ENCODE measurements around the gene INSM2. TPM values are rescaled to one million over a fixed set of nuclear protein-coding genes. Genes with fewer than 3 reads are reported as not detected.

Gene INSM2
- total RNA-seq, 1 donor from 2014 or later = 1.7 TPM

DNA sequence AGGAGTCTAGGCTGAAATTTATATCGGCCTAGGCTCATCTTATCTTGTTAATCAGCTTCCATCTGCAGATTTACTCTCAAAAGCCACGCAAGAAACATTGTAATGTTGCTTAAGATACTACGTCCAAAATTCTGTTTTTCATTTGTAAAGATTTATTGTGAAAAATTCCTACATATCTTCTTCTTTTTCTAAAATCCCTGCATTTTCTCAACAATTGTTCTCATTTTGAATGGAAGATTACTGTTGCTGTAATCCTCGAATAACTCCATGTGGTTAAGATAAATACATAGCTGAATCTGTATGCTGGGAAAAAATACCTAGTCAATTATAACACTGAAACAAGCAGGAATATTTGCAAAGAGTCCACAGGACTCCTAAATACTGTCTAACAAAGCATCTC, 15.6 kb downstream of the INSM2 start:
- DNase-seq (ENCODE audit: low spot score) = no peak

DNA sequence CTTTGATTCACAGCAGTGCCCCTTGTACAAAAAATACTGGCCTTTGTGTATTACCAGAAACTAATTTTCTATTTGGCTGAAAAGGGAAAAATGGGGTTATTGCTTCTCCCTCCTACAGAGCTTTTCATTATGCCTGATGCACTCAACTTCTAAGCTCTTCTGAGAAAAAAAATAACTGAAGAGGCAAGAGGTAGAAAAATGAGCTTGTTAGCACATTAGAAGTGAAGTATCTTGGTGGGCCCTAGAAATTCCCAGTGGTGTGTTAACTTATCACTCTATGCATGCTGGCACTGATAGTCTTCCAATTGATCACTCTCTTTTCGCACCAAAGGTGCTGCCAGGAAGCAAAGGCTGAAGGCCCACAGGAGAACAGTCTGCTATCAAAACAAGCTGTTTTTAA, 17.1 kb downstream of the INSM2 start:
- no peak for DNase-seq (ENCODE audit: low spot score)

DNA sequence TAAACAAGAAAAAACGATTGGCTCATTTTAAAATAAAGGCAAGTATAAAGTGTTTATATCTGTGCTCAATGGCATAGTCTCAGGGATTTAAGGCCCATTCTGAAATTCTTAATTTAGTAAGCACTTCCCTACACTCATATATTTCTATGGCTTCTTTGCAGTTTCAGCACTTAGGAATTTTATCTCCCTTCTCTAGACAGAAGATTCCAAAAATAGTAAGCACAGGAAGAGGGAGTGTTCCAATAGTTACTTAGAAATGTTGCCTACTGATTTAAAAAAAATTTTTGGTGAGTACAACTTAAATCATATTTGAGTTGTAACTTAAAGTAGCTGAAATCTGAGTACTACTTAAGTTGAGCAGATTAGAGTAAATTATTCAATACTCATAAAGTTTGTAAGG, 19.8 kb downstream of the INSM2 start:
- peak; percentile 4 for DNase-seq (ENCODE audit: low spot score)

DNA sequence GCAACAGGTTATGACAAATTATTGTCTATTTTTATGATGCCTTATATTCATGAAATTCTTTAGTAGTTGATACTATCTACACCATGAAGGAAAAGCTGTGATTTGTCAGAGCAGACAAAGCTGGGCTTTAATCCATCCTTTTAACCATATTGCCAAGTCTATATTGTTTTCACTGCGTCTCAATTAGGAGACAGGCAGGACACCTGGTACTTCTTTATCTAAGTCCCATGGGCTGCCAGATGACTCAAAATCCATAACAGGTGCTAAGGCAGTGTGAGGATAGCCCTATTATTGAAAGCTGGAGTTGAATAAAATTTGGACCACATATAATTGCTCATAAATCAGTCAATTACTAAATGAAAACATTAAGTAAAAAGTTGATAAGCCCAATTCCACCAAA, 22.6 kb downstream of the INSM2 start:
- no peak for DNase-seq (ENCODE audit: low spot score)

DNA sequence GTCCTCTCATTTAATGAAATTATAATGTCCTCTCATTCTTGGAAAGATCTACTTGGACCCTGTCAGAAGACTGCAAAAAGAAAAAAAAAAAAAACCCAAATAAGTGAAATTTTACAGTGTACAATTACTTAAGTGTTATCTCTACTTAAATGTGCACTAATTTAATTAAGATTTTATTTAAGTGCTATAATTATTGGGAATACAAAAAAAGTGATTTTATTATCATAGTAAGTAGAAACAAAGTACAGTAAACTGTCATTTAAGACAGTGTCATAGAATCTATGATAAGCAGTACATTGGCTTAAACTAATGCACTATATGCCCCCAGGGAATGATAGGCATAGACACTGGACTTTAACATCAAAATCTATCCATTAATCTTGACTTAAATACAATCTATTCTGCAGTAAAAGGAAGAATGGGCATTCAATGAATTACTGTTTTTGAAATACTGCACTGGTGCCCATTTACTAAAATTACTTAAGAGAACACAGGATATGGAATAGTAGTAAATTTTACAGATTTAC, 23.3 kb downstream of the INSM2 start:
- DNase-seq (ENCODE audit: low spot score) = no peak

DNA sequence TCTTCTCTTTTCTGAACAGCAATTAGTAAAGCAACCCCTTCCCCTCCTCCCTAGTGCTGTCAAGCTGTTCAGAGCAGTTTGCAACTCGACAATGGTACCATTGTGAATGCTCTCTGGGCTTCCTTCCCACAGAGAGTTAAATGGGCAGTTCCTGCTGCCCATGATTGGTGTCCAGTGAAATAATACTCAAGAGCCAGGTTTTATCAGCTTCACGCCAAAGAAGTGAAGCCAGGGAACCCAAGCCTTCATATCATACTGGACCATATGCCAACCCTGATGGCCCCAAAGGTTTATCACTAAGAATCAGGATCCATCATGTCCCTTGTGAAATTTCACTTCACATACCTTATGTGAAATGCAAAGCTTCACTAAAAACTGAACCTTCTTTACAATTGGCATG, 24.7 kb downstream of the INSM2 start:
- no peak for DNase-seq (ENCODE audit: low spot score)

DNA sequence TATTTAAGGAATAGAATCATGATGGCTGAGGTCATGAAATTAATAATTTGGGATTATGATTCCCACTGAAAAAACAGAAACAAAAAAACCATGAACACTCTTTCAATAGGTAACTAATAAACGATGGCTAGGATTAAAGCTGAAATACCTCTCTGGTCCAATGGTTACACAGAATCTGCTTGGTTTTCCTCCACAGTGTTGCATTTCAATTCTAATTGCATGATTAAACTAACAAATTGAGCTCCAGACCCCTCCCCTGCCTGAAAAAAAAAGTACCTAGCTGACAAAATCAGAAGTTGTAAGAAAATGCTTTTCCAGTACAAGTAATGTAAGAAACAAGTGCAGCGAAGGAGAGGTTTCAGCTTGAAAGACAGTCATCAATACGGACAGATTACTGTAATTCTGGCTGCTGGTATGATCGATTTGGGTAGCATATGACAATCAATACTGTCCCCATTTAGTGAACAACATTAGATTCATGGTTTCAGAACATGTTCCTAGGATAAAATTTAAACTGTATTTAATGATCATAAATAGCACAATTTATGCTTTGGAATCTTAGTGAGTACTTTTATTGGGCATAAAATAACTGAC, 32.0 kb downstream of the INSM2 start:
- DNase-seq (ENCODE audit: low spot score) = no peak

DNA sequence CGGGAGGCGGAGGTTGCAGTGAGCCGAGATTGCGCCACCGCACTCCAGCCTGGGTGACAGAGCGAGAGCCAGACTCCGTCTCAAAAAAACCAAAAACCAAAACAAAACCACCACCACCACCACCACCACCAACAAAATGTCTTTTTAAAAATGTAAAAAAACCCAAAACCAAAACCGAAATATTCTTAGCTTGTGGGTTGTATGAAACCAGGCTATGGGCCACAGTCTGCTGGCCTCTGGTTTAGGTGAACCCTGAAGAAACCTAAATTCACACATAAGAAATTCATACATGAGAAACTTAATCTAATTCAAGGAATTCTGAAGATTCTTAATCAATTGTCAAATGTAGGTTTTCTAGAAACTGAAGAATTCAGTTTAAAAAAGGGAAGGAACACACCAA, 37.6 kb downstream of the INSM2 start:
- no peak for DNase-seq (ENCODE audit: low spot score)

DNA sequence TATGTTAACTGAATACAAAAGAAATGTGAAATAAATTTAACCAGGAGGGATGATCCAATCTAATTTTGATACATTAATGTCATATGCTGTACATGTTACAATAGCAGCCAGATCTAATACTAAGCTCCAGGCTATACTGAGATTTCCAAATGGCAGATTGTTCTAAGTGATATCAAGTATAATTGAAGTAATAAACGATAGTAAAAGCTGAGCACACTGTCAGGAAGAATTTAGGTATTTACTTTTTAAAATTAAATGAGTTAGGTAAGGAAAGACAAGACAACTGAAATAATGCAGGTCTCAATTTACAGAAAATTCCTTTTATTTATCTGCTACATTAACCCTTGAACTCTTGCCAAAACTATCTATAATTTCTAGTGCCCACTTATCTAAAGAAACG, 39.9 kb downstream of the INSM2 start:
- no peak for DNase-seq (ENCODE audit: low spot score)

DNA sequence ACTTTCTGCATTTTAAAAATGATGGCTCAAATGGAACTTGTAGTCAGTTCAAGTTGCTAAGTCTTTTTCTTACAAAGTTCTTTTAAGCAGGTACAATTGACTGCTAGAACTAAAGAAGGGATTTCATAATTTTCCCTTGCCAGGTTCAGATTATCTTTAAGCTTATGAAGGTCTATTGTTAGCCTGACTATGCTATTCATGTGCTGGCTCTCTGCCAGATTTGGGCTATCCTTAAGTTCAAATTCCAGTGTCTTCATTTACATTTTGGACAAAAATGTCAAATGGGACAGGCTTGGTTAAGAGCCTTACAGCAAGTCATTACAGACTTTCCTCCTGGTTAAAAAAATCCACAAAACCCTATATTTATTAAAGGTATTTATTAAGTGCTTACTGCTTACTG, 42.3 kb downstream of the INSM2 start:
- DNase-seq (ENCODE audit: low spot score) = no peak

DNA sequence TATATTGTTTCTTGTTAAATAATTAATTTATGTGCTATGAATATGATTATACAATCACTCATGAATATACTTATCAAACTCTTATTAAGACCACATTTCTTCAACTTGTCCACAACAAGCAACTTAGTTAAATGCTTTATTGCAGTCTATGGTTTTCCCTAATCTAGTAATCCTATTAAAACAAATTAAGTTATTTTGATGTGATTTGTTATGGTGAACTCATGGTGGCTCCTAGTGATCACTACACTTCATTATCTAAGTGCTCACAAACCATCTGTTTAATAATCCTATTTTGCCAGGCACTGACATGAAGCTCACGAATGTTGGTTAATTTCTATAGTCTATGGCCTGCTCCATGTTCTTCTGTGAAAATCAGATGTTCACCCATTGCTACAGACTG, 42.9 kb downstream of the INSM2 start:
- DNase-seq (ENCODE audit: low spot score) = no peak

DNA sequence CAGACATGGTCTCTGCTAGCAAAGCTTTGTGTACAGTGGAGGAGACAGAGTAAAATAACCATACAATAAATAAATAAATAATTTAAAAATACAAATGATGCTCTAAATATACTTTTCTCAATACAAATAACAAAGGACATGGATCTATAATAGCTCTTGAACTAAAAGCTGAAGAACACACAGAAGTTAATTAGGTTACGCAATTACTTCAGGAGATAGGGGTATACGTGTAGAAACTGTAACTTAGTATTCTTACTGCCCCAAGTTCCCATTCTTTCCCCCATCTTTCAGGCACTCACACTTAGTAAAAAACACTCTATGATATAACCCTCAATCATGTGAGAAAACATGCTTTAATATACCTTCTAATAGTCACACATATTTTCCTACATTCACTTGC, 44.2 kb downstream of the INSM2 start:
- no peak for DNase-seq (ENCODE audit: low spot score)

DNA sequence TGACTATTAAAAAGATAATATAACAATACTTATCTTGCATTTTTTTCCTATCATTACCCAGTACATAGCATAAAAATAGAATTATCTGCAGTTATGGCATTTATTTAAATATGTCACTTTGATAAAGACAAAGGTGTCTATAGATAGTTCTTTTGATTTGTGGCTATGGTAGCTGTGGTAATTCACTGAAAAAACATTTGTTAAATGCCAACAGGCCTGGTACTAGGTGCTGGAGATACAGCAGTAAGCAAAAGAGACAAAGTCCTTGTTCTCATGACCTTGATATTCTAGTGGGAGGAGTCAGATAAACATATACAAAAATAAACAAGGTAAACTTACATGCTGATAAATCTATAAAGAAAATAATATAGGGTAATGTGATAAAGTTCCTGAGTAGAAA, 44.7 kb downstream of the INSM2 start:
- no peak for DNase-seq (ENCODE audit: low spot score)

Other genes starting within 250 kb of the INSM2 start
- gene PSMA6, start 241.8 kb upstream of the INSM2 start, total RNA-seq (ENCODE audit: insufficient read depth, low replicate concordance) = 117 TPM
- 170 TPM for gene NFKBIA, start 129.4 kb upstream of the INSM2 start, total RNA-seq (ENCODE audit: insufficient read depth, low replicate concordance)

All from umbilical cord (tissue), 2 donors.